ENCODE results near the gene ZNF438.

ZNF438 gene

GRCh38 chr10:30866896-30867295, 164.8 kb downstream of the ZNF438 start:
- H3K4me3 ChIP-seq (ENCODE audit: low read depth, low read length): no peak overlapping the region
- TF ChIP-seq, protein P1, sequence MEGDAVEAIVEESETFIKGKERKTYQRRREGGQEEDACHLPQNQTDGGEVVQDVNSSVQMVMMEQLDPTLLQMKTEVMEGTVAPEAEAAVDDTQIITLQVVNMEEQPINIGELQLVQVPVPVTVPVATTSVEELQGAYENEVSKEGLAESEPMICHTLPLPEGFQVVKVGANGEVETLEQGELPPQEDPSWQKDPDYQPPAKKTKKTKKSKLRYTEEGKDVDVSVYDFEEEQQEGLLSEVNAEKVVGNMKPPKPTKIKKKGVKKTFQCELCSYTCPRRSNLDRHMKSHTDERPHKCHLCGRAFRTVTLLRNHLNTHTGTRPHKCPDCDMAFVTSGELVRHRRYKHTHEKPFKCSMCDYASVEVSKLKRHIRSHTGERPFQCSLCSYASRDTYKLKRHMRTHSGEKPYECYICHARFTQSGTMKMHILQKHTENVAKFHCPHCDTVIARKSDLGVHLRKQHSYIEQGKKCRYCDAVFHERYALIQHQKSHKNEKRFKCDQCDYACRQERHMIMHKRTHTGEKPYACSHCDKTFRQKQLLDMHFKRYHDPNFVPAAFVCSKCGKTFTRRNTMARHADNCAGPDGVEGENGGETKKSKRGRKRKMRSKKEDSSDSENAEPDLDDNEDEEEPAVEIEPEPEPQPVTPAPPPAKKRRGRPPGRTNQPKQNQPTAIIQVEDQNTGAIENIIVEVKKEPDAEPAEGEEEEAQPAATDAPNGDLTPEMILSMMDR (IDR thresholded peaks at IDR 0.05; ENCODE audit: low read depth, low read length): no peak
- H3K9me3 ChIP-seq (ENCODE audit: severe bottlenecking): no peaks in the 10 kb centered on the region
- no peaks in the 10 kb centered on the region for H3K27me3 ChIP-seq (ENCODE audit: insufficient read depth, low read depth, severe bottlenecking)
- no peak overlapping the region for H3K27ac ChIP-seq
- DNase-seq: no peak
- H3K36me3 ChIP-seq: no peaks in the 10 kb centered on the region

DNA sequence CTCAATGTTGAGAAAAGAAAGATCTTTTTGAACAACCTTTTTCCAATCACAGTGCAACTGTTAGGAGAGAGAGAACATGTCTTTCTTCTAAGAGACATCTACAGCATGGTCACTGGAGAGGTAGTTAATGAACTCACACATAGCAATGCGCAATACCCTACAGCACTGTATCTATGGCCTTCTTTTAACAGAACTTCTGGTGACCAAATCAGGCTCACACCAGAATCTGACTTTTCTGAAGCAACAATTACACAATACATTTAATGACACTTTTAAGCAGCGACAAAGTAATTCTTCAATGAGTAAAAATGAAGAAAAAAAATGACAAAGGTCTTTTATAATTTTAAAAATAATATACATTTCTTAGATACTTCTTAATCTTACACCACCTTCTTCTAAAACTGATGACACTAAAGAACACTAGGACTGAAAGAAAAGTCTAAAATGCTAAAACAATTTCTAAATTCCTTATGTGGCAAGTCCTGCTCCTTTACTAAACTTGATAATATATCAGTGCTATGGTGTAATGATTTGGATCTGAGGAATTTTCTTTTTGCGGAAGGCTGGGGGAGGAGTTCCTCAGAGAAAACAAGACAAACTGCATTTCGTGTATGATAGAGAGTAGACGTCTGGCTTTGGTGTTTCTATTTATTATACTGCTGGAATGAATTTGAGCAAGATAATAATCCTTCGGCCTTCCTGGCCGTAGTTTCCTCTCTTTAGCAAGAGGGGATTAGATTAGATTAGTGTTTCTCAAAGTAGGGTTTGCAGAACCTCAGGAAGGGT, 166.3 kb downstream of the ZNF438 start:
- Histone ChIP-seq H3K36me3 (no peaks in the 10 kb centered on the region), H3K9me3 (ENCODE audit: severe bottlenecking) (no peaks in the 10 kb centered on the region), H3K27me3 (ENCODE audit: insufficient read depth, low read depth, severe bottlenecking) (no peaks in the 10 kb centered on the region), H3K27ac (no peak overlapping the region), H3K4me3 (ENCODE audit: low read depth, low read length) (no peak overlapping the region)
- no peak for DNase-seq
- TF ChIP-seq, protein P1 (IDR thresholded peaks at IDR 0.05; ENCODE audit: low read depth, low read length): no peak

DNA sequence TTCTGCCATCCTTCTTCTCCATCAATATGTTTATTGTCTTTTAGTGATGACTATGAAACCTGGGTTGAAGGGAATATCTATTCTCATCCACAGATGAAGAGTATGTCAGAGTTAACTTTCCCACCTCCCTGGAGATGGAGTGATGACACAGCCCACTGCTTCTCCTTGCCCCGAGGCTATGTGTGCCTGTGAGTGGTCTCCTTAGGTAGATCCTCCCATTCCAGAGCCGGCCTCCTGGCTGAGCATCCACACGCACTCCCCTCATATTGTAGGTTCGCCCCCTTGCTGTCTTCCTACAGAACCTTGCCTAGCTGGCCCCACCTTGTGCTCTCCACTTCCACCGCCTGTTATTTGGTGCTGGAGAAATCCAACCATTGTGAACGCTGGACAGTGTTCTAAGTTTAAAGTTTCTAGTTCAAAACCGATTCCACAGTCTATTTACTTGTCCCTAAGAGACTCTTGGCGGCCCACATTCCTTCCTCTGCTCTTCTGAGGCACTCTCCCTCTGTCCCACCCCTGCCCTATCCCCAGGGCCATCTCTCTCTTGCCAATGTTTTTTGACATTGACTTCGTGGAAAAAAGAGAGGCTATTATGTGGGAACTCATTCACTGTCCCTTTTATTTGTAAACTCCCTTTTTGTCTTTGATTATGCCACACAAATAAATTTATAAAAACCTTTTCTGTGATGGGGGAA, 168.0 kb downstream of the ZNF438 start:
- Histone ChIP-seq H3K36me3 (no peaks in the 10 kb centered on the region), H3K4me3 (ENCODE audit: low read depth, low read length) (no peak overlapping the region), H3K27me3 (ENCODE audit: insufficient read depth, low read depth, severe bottlenecking) (no peaks in the 10 kb centered on the region), H3K27ac (no peak overlapping the region), H3K9me3 (ENCODE audit: severe bottlenecking) (no peaks in the 10 kb centered on the region)
- TF ChIP-seq, protein P1 (IDR thresholded peaks at IDR 0.05; ENCODE audit: low read depth, low read length): no peak
- DNase-seq: no peak

DNA sequence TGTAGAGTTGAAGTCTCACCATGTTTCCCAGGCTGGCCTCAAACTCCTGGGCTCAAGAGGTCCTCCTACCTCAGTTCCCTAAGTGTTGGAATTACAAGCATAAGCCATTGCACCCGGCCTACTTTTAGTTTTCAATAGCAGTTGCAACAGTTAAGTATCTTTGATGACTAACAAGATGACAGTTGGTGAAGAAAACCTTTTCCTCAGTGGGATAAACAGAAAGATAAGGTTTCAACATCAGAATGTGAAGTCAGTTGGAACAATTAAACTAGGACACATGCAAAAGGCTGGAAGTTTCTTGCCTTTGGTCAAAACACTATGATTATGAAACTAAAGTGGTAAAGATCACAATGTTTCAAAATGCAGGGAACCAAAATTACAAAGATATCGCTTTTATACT, 169.2 kb downstream of the ZNF438 start:
- TF ChIP-seq, protein P1 (IDR thresholded peaks at IDR 0.05; ENCODE audit: low read depth, low read length): no peak
- DNase-seq: no peak
- Histone ChIP-seq H3K36me3 (no peaks in the 10 kb centered on the region), H3K4me3 (ENCODE audit: low read depth, low read length) (no peak overlapping the region), H3K27me3 (ENCODE audit: insufficient read depth, low read depth, severe bottlenecking) (no peaks in the 10 kb centered on the region), H3K27ac (no peak overlapping the region), H3K9me3 (ENCODE audit: severe bottlenecking) (no peaks in the 10 kb centered on the region)

- Histone ChIP-seq H3K27me3 (ENCODE audit: insufficient read depth, low read depth, severe bottlenecking) (no peaks in the 10 kb centered on the region), H3K9me3 (ENCODE audit: severe bottlenecking) (no peaks in the 10 kb centered on the region), H3K4me3 (ENCODE audit: low read depth, low read length) (no peak overlapping the region), H3K36me3 (no peaks in the 10 kb centered on the region), H3K27ac (no peak overlapping the region)
- DNase-seq: no peak
- TF ChIP-seq, protein P1 (IDR thresholded peaks at IDR 0.05; ENCODE audit: low read depth, low read length): no peak
Measured at GRCh38 chr10:30861976-30862375, 169.7 kb downstream of the ZNF438 start.
